ENCODE measurements around the gene DENND1B.

DENND1B gene

DNA sequence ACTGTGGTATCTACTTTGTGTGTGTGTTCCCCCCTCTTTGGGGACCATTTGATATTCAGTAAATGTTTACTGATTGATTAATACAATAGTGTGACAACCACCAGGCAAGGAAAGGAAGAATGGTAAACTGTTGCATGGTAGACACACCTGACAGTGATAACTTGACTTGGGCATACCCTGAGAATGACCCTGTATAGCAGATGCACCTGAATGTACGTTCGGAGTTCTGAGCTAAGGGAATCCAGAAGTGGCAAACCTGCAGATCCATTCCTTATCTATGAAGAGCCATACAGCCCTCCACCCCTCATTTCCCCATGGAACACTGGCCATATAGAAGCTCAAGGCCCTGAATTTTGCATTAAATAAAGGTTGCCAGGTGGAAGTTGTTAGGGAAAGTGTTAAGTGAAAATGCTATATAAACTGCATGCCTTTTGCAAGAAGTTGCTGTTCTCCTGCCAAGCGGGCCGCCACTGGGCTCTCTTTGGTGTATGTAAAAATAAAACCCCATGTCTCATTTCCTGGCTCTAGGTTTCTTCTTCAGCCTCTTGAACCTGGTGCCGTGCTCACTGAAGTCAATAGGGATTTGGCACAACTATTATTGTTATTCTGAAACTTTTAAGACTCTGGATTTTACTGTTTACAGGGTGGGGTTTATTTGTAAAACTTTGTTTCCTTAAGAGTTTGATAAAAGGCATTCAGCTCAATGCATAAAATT, 32.6 kb upstream of the DENND1B start:
- DNase-seq (ENCODE audit: low read depth), result no peak
- no peak for TF ChIP-seq CTCF (IDR thresholded peaks at IDR 0.05; ENCODE audit: insufficient read depth, low read depth, low read length, missing control alignments)
- H3K4me3 ChIP-seq (ENCODE audit: low read length), result no peak overlapping the region

GRCh38 chr1:197807216-197807615, 31.9 kb upstream of the DENND1B start:
- TF ChIP-seq CTCF (IDR thresholded peaks at IDR 0.05; ENCODE audit: insufficient read depth, low read depth, low read length, missing control alignments), result no peak
- no peak for DNase-seq (ENCODE audit: low read depth)
- no peak overlapping the region for H3K4me3 ChIP-seq (ENCODE audit: low read length)

- no peak for DNase-seq (ENCODE audit: low read depth)
- H3K4me3 ChIP-seq (ENCODE audit: low read length), result no peak overlapping the region
- no peak for TF ChIP-seq CTCF (IDR thresholded peaks at IDR 0.05; ENCODE audit: insufficient read depth, low read depth, low read length, missing control alignments)
Observed at GRCh38 chr1:197806718-197807117, 31.4 kb upstream of the DENND1B start.

DNA sequence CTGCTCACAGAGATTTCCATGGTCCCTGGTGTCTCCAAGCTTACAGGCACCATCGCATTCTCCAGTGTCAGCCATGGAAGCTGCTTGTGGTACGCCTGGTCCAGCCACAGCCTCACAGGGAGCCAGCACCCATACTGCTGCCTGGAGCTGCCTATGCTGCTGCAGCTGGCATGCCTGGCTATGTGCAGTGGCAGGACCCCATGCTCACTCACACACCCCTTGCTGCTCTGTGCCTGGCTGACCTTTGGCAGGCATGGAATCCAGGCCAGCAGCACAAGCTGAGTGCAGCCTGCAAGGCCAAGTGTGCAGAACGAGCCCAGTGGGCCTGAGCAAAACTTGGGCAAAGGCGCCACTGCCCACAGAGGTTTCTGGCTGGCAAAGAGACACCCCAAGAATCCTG, 26.4 kb upstream of the DENND1B start:
- DNase-seq (ENCODE audit: low read depth), result no peak
- no peak for TF ChIP-seq CTCF (IDR thresholded peaks at IDR 0.05; ENCODE audit: insufficient read depth, low read depth, low read length, missing control alignments)
- no peak overlapping the region for H3K4me3 ChIP-seq (ENCODE audit: low read length)

DNA sequence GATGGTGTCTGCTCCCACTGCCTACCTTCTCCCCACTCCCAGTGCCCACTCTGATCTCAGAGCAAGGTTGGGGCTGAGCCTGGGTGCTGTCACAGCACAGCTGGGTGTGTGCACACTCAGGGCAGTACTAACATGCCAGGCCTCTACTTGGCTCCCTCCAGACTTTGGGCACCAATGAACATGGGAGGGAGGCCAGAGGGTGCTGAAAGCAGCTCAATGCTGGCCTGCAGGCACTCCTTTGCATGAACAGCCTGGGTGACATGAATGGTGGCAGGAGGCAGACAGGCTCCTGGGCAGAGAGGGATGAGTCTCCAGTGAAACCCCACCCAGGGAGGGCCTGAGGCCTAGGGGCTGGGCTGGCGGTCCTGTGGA, 25.8 kb upstream of the DENND1B start:
- no peak overlapping the region for H3K4me3 ChIP-seq (ENCODE audit: low read length)
- no peak for TF ChIP-seq CTCF (IDR thresholded peaks at IDR 0.05; ENCODE audit: insufficient read depth, low read depth, low read length, missing control alignments)
- DNase-seq (ENCODE audit: low read depth), result no peak

DNA sequence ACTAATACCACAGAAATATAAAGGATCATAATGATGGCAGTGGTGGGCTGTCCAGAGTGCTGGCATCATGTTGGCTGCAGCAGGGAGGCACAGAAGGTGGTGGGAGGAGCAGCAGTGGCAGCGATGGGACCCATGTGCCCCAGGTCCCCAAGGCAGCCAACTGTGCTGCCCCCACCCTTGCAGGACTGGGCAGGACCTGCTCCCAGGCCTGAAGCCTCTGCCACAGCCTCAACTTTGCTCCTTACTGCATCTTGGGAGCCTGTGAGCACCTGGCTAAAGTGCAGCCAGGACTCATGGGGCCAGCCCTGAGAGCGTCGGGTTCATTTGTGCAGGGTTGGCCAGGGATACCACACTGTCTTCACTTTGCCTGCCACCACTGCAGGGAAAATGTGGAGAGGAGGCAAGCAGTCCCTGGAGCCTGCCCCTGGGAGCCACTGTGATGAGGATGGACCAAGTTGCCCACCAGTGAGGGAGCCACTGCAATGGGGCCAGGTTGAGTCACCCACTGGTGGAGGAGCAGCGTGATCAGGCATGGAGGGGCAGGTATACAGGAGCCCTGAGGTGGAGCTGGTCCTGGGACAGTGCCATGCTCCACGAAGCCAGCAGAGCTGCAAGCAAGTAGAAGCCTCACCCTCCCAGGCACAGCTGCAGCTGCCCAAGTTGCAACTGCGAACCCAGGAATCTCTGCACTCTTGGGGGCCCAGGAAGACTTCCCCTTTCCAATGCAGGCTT, 25.3 kb upstream of the DENND1B start:
- TF ChIP-seq CTCF (IDR thresholded peaks at IDR 0.05; ENCODE audit: insufficient read depth, low read depth, low read length, missing control alignments), result no peak
- H3K4me3 ChIP-seq (ENCODE audit: low read length), result no peak overlapping the region
- no peak for DNase-seq (ENCODE audit: low read depth)
